ENCODE results near the gene TENM3.

Gene TENM3

GRCh38 chr4:182845618-182846017, 602.4 kb downstream of the TENM3 start:
- no peak for DNase-seq
- in situ Hi-C loops (cut with MboI; ENCODE audit: low pct_unique_long_range_greater_than_20kb, low sequenced_read_pairs): no loop called here

- in situ Hi-C loops (cut with MboI; ENCODE audit: low pct_unique_long_range_greater_than_20kb, low sequenced_read_pairs): no loop called here
- DNase-seq: no peak
Observed at GRCh38 chr4:182846036-182846435, 602.8 kb downstream of the TENM3 start.

DNA sequence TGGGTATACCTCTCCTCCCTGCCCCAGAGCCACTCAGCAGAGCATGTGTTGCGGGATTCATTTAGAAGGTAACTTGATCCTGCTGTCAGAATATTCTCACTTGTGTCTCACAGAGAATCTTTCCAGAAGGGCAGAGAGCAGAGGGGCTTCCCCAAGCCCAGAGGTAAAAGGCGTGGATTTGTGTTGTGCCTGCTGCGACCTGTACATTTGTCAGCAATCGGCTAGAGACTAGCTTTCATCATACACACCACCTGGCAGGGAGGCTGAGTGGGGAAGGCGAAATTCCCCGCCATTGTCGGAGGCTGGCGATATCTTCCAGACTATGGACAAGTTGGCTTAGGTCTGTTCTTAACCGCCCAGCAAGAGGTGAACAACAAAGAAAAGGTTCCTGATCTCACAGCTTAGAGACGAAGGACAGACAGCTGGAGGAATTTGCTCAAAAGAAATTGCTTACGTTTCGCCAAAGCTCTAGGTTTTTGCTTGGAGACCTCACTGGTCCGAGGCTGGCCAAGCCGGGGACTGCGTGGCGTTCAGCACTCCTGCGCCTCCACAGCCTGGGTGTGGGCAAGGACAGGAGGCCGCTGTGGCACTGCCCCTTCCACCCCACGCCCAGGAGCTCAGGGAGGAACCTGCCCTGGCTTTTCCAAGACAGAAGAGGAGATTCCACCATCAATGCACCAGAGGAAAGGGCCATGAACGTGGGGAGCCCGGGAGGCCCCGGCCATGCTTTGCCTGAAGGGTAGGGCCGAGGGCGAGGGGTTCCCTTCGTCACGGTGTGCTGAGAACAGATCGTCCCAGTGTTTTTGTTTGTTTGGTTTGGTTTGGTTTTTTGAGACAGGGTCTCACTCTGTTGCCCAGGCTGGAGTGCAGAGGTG, 604.6 kb downstream of the TENM3 start:
- in situ Hi-C loops (cut with MboI; ENCODE audit: low pct_unique_long_range_greater_than_20kb, low sequenced_read_pairs): no loop called here
- DNase-seq: no peak

DNA sequence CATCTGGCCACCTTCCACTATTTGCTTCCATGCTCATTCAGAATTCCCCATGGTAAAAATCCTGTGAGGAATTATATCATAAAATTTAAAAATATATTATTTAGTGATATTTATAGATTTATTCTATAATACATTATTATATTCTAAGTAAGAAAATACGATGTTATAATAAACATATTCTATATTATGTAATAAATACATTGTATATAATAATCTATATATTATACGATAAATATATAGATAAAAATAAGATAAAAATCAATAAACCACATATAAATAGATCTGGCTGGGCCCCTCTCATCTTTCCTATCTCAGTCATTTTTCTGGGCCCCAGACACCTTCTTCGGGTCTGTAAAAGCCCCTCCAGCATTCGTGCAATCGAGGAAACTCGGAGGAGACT, 605.5 kb downstream of the TENM3 start:
- in situ Hi-C loops (cut with MboI; ENCODE audit: low pct_unique_long_range_greater_than_20kb, low sequenced_read_pairs): no loop called here
- DNase-seq: no peak

Measured in KBM-7 (cell line).